Bronchial epithelial cell (primary cell): ENCODE data around the gene INAFM2. TPM values are rescaled to one million over a fixed set of nuclear protein-coding genes. Genes with fewer than 3 reads are reported as not detected.

Source experiments
- DNase-seq: peaks from one replicate; pipeline ENCODE4 v3.0.0-alpha.2; 2010; ENCODE audit warnings: low read depth
- FAIRE-seq: peaks from 2 replicates; lab custom pipeline; 2011; peaks lifted over from hg19 to GRCh38; lab: Jason Lieb, UNC
- H3K27me3 ChIP-seq: 2 replicates; pipeline ENCODE4 v1.5.1; 2011; ENCODE audit warnings: low read length; ENCODE audit not compliant: control insufficient read depth, insufficient read depth
- H3K36me3 ChIP-seq: 2 replicates; pipeline ENCODE4 v1.5.1; 2011; ENCODE audit warnings: low read length; ENCODE audit not compliant: control insufficient read depth, insufficient read depth
- H3K4me3 ChIP-seq: 2 replicates; pipeline ENCODE4 v1.5.1; 2011; ENCODE audit warnings: mild to moderate bottlenecking, low read depth, low read length, control low read depth
- total RNA-seq: library from RNA; depleted of rRNA; stranded (reverse); fragments of >200 nt; gene quantifications from 2 replicates; pipeline ENCODE4 v1.2.1, GENCODE V29; 2014
- TF ChIP-seq, protein P1 (sequence below): IDR thresholded peaks from 2 replicates; pipeline ENCODE4 v1.5.1; 2011; ENCODE audit warnings: mild to moderate bottlenecking, moderate library complexity, low read length, control low read depth, inconsistent platforms; ENCODE audit not compliant: insufficient read depth, severe bottlenecking

The INAFM2 gene
- total RNA-seq, 1 donor from 2014 or later = 6.3 TPM

DNA sequence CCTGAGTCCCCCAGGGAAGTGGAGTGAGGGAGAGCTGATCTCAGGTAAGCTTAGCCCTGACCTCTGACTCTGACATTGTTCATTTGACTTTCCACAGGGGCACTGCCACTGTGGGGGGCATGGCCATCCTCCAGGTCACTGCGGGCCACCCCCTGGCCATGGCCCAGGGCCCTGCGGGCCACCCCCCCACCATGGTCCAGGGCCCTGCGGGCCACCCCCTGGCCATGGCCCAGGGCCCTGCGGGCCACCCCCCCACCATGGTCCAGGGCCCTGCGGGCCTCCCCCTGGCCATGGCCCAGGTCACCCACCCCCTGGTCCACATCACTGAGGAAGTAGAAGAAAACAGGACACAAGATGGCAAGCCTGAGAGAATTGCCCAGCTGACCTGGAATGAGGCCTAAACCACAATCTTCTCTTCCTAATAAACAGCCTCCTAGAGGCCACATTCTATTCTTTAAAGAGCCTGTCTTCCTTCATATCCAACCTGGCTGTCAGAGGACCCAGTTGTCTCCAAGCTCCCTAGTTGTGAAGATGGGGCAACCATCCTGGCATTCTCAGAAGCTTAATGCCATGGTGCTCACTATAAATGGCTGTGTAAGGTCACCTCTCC, 32.6 kb downstream of the INAFM2 start:
- no peak for FAIRE-seq
- DNase-seq = no peak

GRCh38 chr15:40357246-40357645, 33.8 kb downstream of the INAFM2 start:
- peaks cover 5% of the 10 kb centered on the region for H3K27me3 ChIP-seq
- H3K36me3 ChIP-seq = no peaks in the 10 kb centered on the region
- FAIRE-seq (no peak), DNase-seq (no peak)
- TF ChIP-seq, protein P1, sequence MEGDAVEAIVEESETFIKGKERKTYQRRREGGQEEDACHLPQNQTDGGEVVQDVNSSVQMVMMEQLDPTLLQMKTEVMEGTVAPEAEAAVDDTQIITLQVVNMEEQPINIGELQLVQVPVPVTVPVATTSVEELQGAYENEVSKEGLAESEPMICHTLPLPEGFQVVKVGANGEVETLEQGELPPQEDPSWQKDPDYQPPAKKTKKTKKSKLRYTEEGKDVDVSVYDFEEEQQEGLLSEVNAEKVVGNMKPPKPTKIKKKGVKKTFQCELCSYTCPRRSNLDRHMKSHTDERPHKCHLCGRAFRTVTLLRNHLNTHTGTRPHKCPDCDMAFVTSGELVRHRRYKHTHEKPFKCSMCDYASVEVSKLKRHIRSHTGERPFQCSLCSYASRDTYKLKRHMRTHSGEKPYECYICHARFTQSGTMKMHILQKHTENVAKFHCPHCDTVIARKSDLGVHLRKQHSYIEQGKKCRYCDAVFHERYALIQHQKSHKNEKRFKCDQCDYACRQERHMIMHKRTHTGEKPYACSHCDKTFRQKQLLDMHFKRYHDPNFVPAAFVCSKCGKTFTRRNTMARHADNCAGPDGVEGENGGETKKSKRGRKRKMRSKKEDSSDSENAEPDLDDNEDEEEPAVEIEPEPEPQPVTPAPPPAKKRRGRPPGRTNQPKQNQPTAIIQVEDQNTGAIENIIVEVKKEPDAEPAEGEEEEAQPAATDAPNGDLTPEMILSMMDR = no peak
- H3K4me3 ChIP-seq = no peak overlapping the region

More for the DNA sequence above, 32.6 kb downstream of the INAFM2 start:
- TF ChIP-seq, protein P1 = no peak
- no peak overlapping the region for H3K4me3 ChIP-seq
- peaks cover 5% of the 10 kb centered on the region for H3K27me3 ChIP-seq
- H3K36me3 ChIP-seq = no peaks in the 10 kb centered on the region

- TF ChIP-seq, protein P1 = no peak
- DNase-seq (peak; percentile 56), FAIRE-seq (no peak)
- Histone ChIP-seq H3K27me3 (peaks cover 5% of the 10 kb centered on the region), H3K36me3 (no peaks in the 10 kb centered on the region), H3K4me3 (peak within 1 kb of the TSS; percentile 33)
Measured at GRCh38 chr15:40357723-40358470, 34.4 kb downstream of the INAFM2 start, which contains the start of gene DISP2. Gene DISP2, plus strand, starts transcription at chr15:40358219. Its CDS starts 103 bp downstream, at chr15:40358322.

- FAIRE-seq (peak; percentile 60), DNase-seq (no peak)
- TF ChIP-seq, protein P1 = no peak
- Histone ChIP-seq H3K36me3 (no peaks in the 10 kb centered on the region), H3K4me3 (peak overlapping the region; percentile 31), H3K27me3 (peaks cover 1% of the 10 kb centered on the region)
Measured at GRCh38 chr15:40358471-40359353, 35.2 kb downstream of the INAFM2 start.

DNA sequence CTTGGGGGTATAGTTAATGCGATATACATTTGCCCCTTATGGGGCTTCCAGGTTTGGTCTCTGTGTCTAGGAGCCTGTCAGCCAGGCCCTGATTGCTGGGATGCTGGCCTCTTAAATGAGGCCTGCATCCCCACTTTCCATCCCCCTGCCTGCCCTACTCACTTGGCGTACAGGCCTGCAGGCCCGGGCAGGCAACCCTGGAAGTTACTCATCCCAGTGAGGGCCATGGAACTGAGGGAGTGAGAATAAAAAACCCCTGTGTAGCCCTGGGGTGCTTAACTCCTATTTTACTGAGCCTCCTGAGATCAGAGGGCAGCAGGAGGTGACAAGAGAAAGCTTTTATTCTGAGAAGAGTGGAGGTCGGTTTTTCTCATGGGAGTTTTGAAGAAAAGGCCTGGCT, 36.5 kb downstream of the INAFM2 start:
- Histone ChIP-seq H3K36me3 (no peaks in the 10 kb centered on the region), H3K27me3 (no peaks in the 10 kb centered on the region), H3K4me3 (no peak overlapping the region)
- no peak for FAIRE-seq
- TF ChIP-seq, protein P1 = no peak
- peak; percentile 72 for DNase-seq
